Keratinocyte (primary cell): ENCODE data around the gene DOCK1. TPM values are rescaled to one million over a fixed set of nuclear protein-coding genes. Genes with fewer than 3 reads are reported as not detected.

Experiments used
- DNase-seq: peaks from one replicate; pipeline ENCODE4 v3.0.0-alpha.2; 2011; ENCODE audit warnings: low read depth, missing footprints, low spot score
- FAIRE-seq: peaks from 2 replicates; lab custom pipeline; 2011; peaks lifted over from hg19 to GRCh38; lab: Jason Lieb, UNC
- H2AFZ ChIP-seq: 2 replicates; pipeline ENCODE4 v1.6.0; 2012; ENCODE audit warnings: low read length, control low read depth, inconsistent platforms; ENCODE audit not compliant: control insufficient read depth
- H3K27ac ChIP-seq: 2 replicates; pipeline ENCODE4 v1.5.1; 2011; ENCODE audit warnings: low read length; ENCODE audit not compliant: control insufficient read depth, insufficient read depth
- H3K27me3 ChIP-seq: 3 replicates; pipeline ENCODE4 v1.6.0; 2011; ENCODE audit warnings: low read length; ENCODE audit not compliant: control insufficient read depth, insufficient read depth; ENCODE audit errors: extremely low read depth
- H3K36me3 ChIP-seq, 2 experiments: 2 replicates in 1 of 2; 3 replicates in 1 of 2; pipeline ENCODE4 v1.5.1; 2011; ENCODE audit warnings: low read length in 2 of 2, mild to moderate bottlenecking in 1 of 2; ENCODE audit not compliant: control insufficient read depth in 2 of 2, insufficient read depth in 2 of 2; ENCODE audit errors: extremely low read depth in 1 of 2
- H3K4me1 ChIP-seq: 3 replicates; pipeline ENCODE4 v1.5.1; 2011; ENCODE audit warnings: low read length; ENCODE audit not compliant: control insufficient read depth, insufficient read depth; ENCODE audit errors: extremely low read depth
- H3K4me2 ChIP-seq: 3 replicates; pipeline ENCODE4 v1.6.0; 2011; ENCODE audit warnings: low read depth, low read length; ENCODE audit not compliant: control insufficient read depth, insufficient read depth; ENCODE audit errors: extremely low read depth
- H3K4me3 ChIP-seq, 3 experiments: fragments of 200-600 bp in 1 of 3; sonication (generic) in 1 of 3; 2 replicates in 2 of 3; 3 replicates in 1 of 3; pipeline ENCODE4 v1.5.1; 2011 to 2016; ENCODE audit warnings: low read length in 3 of 3, mild to moderate bottlenecking in 3 of 3, control low read depth in 2 of 3, inconsistent platforms in 1 of 3, low read depth in 1 of 3, mixed read lengths in 1 of 3, mixed run types in 1 of 3, moderate library complexity in 1 of 3; ENCODE audit not compliant: control insufficient read depth in 2 of 3, insufficient read depth in 2 of 3; ENCODE audit errors: extremely low read depth in 1 of 3
- H3K79me2 ChIP-seq: 2 replicates; pipeline ENCODE4 v1.6.0; 2012; ENCODE audit warnings: low read length; ENCODE audit not compliant: control insufficient read depth, insufficient read depth
- H3K9ac ChIP-seq: 3 replicates; pipeline ENCODE4 v1.6.0; 2011; ENCODE audit warnings: low read length; ENCODE audit not compliant: control insufficient read depth, insufficient read depth; ENCODE audit errors: extremely low read depth
- H3K9me1 ChIP-seq: 3 replicates; pipeline ENCODE4 v1.6.0; 2011; ENCODE audit warnings: low read length; ENCODE audit not compliant: control insufficient read depth, insufficient read depth; ENCODE audit errors: extremely low read depth
- H3K9me3 ChIP-seq: 2 replicates; pipeline ENCODE4 v1.5.1; 2012; ENCODE audit warnings: low read depth, low read length; ENCODE audit not compliant: control insufficient read depth
- H4K20me1 ChIP-seq: 3 replicates; pipeline ENCODE4 v1.6.0; 2011; ENCODE audit warnings: low read length; ENCODE audit not compliant: control insufficient read depth, insufficient read depth; ENCODE audit errors: extremely low read depth
- CTCF ChIP-seq, 3 experiments: IDR thresholded peaks in 1 of 3; conservative IDR thresholded peaks in 1 of 3; optimal IDR thresholded peaks in 1 of 3; 2 replicates in 2 of 3; 3 replicates in 1 of 3; pipeline versions ENCODE3 to v1.5.1; 2011; ENCODE audit warnings: low read length in 3 of 3, mild to moderate bottlenecking in 3 of 3, moderate library complexity in 2 of 3, control low read depth in 1 of 3, inconsistent platforms in 1 of 3; ENCODE audit not compliant: insufficient read depth in 2 of 3; ENCODE audit errors: extremely low read depth in 1 of 3
- EZH2 ChIP-seq: IDR thresholded peaks from one replicate; pipeline ENCODE4 v1.6.1; 2012; ENCODE audit warnings: inconsistent platforms, mild to moderate bottlenecking, low read length, moderate library complexity
- dilution Hi-C: fragments of 300-500 bp; cut with MboI; formaldehyde crosslinking; loops from one replicate; pipeline ENCODE4 v1.7.0; 2020; ENCODE audit warnings: low sequenced_read_pairs; ENCODE audit not compliant: extremely low pct_ligation_motif_present
- polyA plus RNA-seq, 5 experiments: library from polyadenylated mRNA; depleted of rRNA in 3 of 5; stranded (reverse) in 3 of 5; stranded (forward) in 1 of 5; unstranded in 1 of 5; fragments of >200 nt; gene quantifications; 1 replicate in 1 of 5; 2 replicates in 3 of 5; 3 replicates in 1 of 5; pipeline versions ENCODE4 v1.2.1 to v1.2.3, GENCODE V29; 2011 to 2012; ENCODE audit warnings: missing spikeins in 2 of 5, low read depth in 1 of 5, low replicate concordance in 1 of 5

The DOCK1 gene
- polyA plus RNA-seq, 1 donor (not counting 4 experiments of a cell fraction or from before 2014, with no cell fraction given), result 15.7 TPM

DNA sequence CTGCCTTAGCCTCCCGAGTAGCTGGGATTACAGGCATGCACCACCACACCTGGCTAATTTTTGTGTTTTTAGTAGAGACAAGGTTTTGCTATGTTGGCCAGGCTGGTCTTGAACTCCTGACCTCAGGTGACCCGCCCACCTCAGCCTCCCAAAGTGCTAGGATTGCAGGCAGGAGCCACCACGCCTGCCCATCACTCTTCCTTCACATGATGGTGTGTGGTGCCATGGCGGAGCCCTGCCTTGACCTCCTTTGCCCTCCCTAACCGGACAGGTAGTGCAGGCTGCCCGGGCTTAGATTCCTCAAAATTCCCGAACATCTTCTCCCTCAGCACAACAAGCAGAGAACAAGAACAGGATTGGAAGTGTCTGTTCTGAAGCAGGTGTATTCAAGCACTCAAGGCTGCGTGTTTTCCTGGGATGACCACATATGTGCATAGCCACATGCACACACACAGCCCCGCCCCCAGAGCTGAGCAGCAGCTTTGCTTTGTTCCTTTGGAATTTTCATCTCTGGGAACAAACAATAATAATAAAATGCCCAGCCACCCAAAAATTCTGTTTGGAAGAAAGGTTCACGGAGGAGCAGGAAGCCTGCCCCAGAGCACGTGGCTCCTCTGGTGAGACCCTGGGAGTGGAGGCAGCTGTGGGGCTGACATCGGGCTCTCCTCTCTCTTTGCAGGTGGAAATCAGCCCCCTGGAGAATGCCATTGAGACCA lies 512.6 kb downstream of the DOCK1 start:
- Histone ChIP-seq H3K9me1 (no peaks in the 10 kb centered on the region), H3K9ac (no peak overlapping the region), H3K27me3 (no peaks in the 10 kb centered on the region), H2AFZ (no peak overlapping the region), H3K36me3 (peaks cover 4 to 12% of the 10 kb centered on the region in 2 experiments), H3K4me2 (no peak overlapping the region), H4K20me1 (no peaks in the 10 kb centered on the region), H3K9me3 (no peaks in the 10 kb centered on the region), H3K79me2 (no peaks in the 10 kb centered on the region), H3K27ac (no peak overlapping the region), H3K4me3 (no peak overlapping the region), H3K4me1 (no peaks in the 10 kb centered on the region)
- dilution Hi-C loops, result no loop called here
- no peak for TF ChIP-seq EZH2
- DNase-seq, result no peak
- FAIRE-seq, result no peak

GRCh38 chr10:127418536-127419168 lies 513.4 kb downstream of the DOCK1 start:
- H4K20me1 ChIP-seq, result no peaks in the 10 kb centered on the region
- no peak overlapping the region for H2AFZ ChIP-seq
- H3K4me2 ChIP-seq, result no peak overlapping the region
- FAIRE-seq (no peak), DNase-seq (no peak)
- H3K4me1 ChIP-seq, result no peaks in the 10 kb centered on the region
- H3K36me3 ChIP-seq, result peaks cover 4 to 12% of the 10 kb centered on the region in 2 experiments
- H3K79me2 ChIP-seq, result no peaks in the 10 kb centered on the region
- H3K4me3 ChIP-seq, result no peak overlapping the region
- no peaks in the 10 kb centered on the region for H3K9me1 ChIP-seq
- dilution Hi-C loops, result no loop called here
- TF ChIP-seq EZH2 (no peak), CTCF (optimal IDR thresholded peaks at IDR 0.05 in 1 of 3, IDR thresholded peaks at IDR 0.05 in 1 of 3, conservative IDR thresholded peaks at IDR 0.05 in 1 of 3; ENCODE audit: extremely low read depth in 1 of 3, insufficient read depth in 2 of 3, low read length in 3 of 3) (no peak)
- no peak overlapping the region for H3K27ac ChIP-seq
- H3K9me3 ChIP-seq, result no peaks in the 10 kb centered on the region
- H3K9ac ChIP-seq, result no peak overlapping the region
- no peaks in the 10 kb centered on the region for H3K27me3 ChIP-seq
